SIG-M5 treated with dmso at 0.1 percent for 504 hours (cell line): ENCODE data around the gene EHBP1.
A peak's percentile ranks its signal among the peaks of the same experiment; 100 is the strongest.

Experiments used
- DNase-seq: peaks from one replicate; lab custom pipeline; 2025; ENCODE audit not compliant: unreplicated experiment; lab: John Stamatoyannopoulos, UW

EHBP1 gene

GRCh38 chr2:62705007-62705829 is at the start of gene EHBP1:
Gene EHBP1 (plus strand): TSS chr2:62705713. CDS start chr2:62707192, 1,479 bp downstream.
- peak; percentile 100 for DNase-seq

- no peak for DNase-seq
These were observed 47.7 kb upstream of the EHBP1 start for GRCh38 chr2:62657783-62658182.

- DNase-seq = no peak
These were observed 46.6 kb upstream of the EHBP1 start for GRCh38 chr2:62658891-62659290.

GRCh38 chr2:62660087-62660486 is 45.4 kb upstream of the EHBP1 start:
- no peak for DNase-seq

- no peak for DNase-seq
These were observed 44.8 kb upstream of the EHBP1 start for GRCh38 chr2:62660582-62661262.

GRCh38 chr2:62661263-62661635 is 44.3 kb upstream of the EHBP1 start:
- DNase-seq = no peak

- no peak for DNase-seq
These were observed 43.4 kb upstream of the EHBP1 start for GRCh38 chr2:62662131-62662530.

- no peak for DNase-seq
These were observed 43.0 kb upstream of the EHBP1 start for GRCh38 chr2:62662554-62662953.

- DNase-seq = no peak
These were observed 42.1 kb upstream of the EHBP1 start for GRCh38 chr2:62663411-62663810.

- DNase-seq = no peak
These were observed 41.4 kb upstream of the EHBP1 start for GRCh38 chr2:62663920-62664795.

- DNase-seq = no peak
These were observed 40.1 kb upstream of the EHBP1 start for GRCh38 chr2:62665446-62665845.

- DNase-seq = no peak
These were observed 36.3 kb upstream of the EHBP1 start for GRCh38 chr2:62669180-62669579.

GRCh38 chr2:62672601-62673000 is 32.9 kb upstream of the EHBP1 start:
- DNase-seq = no peak

GRCh38 chr2:62675062-62675461 is 30.5 kb upstream of the EHBP1 start:
- no peak for DNase-seq

- DNase-seq = no peak
These were observed 20.3 kb upstream of the EHBP1 start for GRCh38 chr2:62685256-62685655.

- no peak for DNase-seq
These were observed 19.4 kb upstream of the EHBP1 start for GRCh38 chr2:62686012-62686685.

- DNase-seq = no peak
These were observed 17.9 kb upstream of the EHBP1 start for GRCh38 chr2:62687636-62688035.

GRCh38 chr2:62688771-62689170 is 16.7 kb upstream of the EHBP1 start:
- no peak for DNase-seq

GRCh38 chr2:62691186-62691585 is 14.3 kb upstream of the EHBP1 start:
- no peak for DNase-seq

- DNase-seq = no peak
These were observed 13.3 kb upstream of the EHBP1 start for GRCh38 chr2:62692225-62692624.

- DNase-seq = no peak
These were observed 6.9 kb upstream of the EHBP1 start for GRCh38 chr2:62698653-62699052.
